Left colon (tissue), 2 donors: ENCODE measurements around the gene POU2AF3. TPM values are rescaled to one million over a fixed set of nuclear protein-coding genes. Genes with fewer than 3 reads are reported as not detected.

Experiments used
- microRNA-seq, 2 donors: library from miRNA; unstranded; fragments of <30 nt; microRNA quantifications; one replicate each; pipeline versions ENCODE4 v1.1.0 to v1.2.0, GENCODE V29; 2020
- total RNA-seq, 2 donors: library from RNA; stranded (reverse); fragmentation: NEBNext Ultra II Directional; extraction: Animal tissue kit (Norgen Biotek cat#: 25700); gene quantifications; one replicate each; pipeline ENCODE4 v1.2.1, GENCODE V29; 2021
- donor health status: DM: no; HTN: no; CAD: no.
- donor health status: DM: yes; HTN: yes; CAD: no.

Gene POU2AF3
- total RNA-seq, 2 donors from 2014 or later: 6.0 to 6.6 TPM

Small RNA genes lying within 50 kb of the gene (microRNA-seq; reads per million reads assigned to microRNA genes)
- gene MIR4491: 0 reads per million in 2 donors

Other genes starting within 250 kb of the POU2AF3 start
- 1 to 10 TPM; 1.4 to 1.5 TPM for gene POU2AF2, start 52.8 kb upstream of the POU2AF3 start, total RNA-seq
- 10 to 100 TPM in 1 of 2 donors, 1 to 10 TPM in 1; 3.8 to 10.2 TPM for gene POU2AF1, start 80.7 kb downstream of the POU2AF3 start, total RNA-seq
- gene BTG4, start 213.8 kb downstream of the POU2AF3 start, total RNA-seq: not detected
- gene HOATZ, start 216.2 kb downstream of the POU2AF3 start, total RNA-seq: not detected
- 1 to 10 TPM; 1.9 to 4.6 TPM for gene LAYN, start 242.2 kb downstream of the POU2AF3 start, total RNA-seq